Breast epithelium (tissue), 4 donors: Measurements from ENCODE around the gene AEBP2. TPM values are rescaled to one million over a fixed set of nuclear protein-coding genes. Genes with fewer than 3 reads are reported as not detected.
"Not testable (repeated sequence)": the region's sequence is repeated elsewhere in the genome, so short reads cannot be mapped to it uniquely, and the experiment has no call there.

Experiments
- DNase-seq, 2 donors: peaks; one replicate each; pipeline ENCODE4 v3.0.0-alpha.2; 2019; ENCODE audit warnings: low spot score in 2 of 2
- H3K27ac ChIP-seq, 2 donors: fragments of 200-600 bp; sonication (generic) in 1 of 2; one replicate each; pipeline ENCODE4 v1.5.1; 2016 to 2019; ENCODE audit warnings: mild to moderate bottlenecking in 1 of 2
- H3K27me3 ChIP-seq, 2 donors: fragments of 200-600 bp; sonication (generic) in 1 of 2; one replicate each; pipeline versions ENCODE4 v1.5.1 to v1.6.0; 2017 to 2019; ENCODE audit warnings: control low read depth in 1 of 2, mild to moderate bottlenecking in 1 of 2
- H3K36me3 ChIP-seq: fragments of 200-600 bp; one replicate; pipeline ENCODE4 v1.5.1; 2019
- H3K4me1 ChIP-seq, 2 donors: fragments of 200-600 bp; sonication (generic); one replicate each; pipeline ENCODE4 v1.5.1; 2016 to 2019; ENCODE audit warnings: control low read depth in 1 of 2
- H3K4me3 ChIP-seq, 3 donors: fragments of 200-600 bp; sonication (generic); 1 replicate in 2 of 3; 2 replicates in 1 of 3; pipeline ENCODE4 v1.5.1; 2016 to 2019; ENCODE audit warnings: mild to moderate bottlenecking in 3 of 3, moderate library complexity in 2 of 3
- H3K9me3 ChIP-seq, 2 donors: fragments of 200-600 bp; sonication (generic) in 1 of 2; one replicate each; pipeline ENCODE4 v1.5.1; 2016 to 2019; ENCODE audit warnings: control low read depth in 1 of 2
- POLR2A ChIP-seq: fragments of 450-650 bp; IDR thresholded peaks from one replicate; pipeline ENCODE4 v1.6.1; 2016; ENCODE audit warnings: antibody characterized with exemption, mild to moderate bottlenecking, moderate library complexity
- POLR2AphosphoS5 ChIP-seq, 3 donors: sonication (generic); formaldehyde crosslinking; IDR thresholded peaks; one replicate each; pipeline ENCODE4 v1.6.1; 2017; ENCODE audit warnings: antibody characterized with exemption in 3 of 3
- intact Hi-C: fragments of 100-400 bp; cut with DNase I; formaldehyde crosslinking; loops from one replicate; pipeline ENCODE4 v1.15.1; 2023; ENCODE audit warnings: low total_unique reads
- total RNA-seq, 3 donors: library from RNA; depleted of rRNA; stranded (reverse); fragments of >200 nt; gene quantifications; one replicate each; pipeline ENCODE4 v1.1.0, GENCODE V29; 2016
- TF ChIP-seq, protein P1 (sequence below), 3 donors: fragments of 450-650 bp; IDR thresholded peaks; one replicate each; pipeline ENCODE4 v1.5.1; 2016 to 2017; ENCODE audit warnings: antibody characterized with exemption in 3 of 3, mild to moderate bottlenecking in 3 of 3, moderate library complexity in 3 of 3

Gene AEBP2
- total RNA-seq, 3 donors from 2014 or later: 38.2 to 50.3 (median 42.0) TPM

GRCh38 chr12:19398376-19399363 is 40.6 kb upstream of the AEBP2 start:
- Histone ChIP-seq H3K36me3 (no peaks in the 10 kb centered on the region), H3K27me3 (no peaks in the 10 kb centered on the region)

DNA sequence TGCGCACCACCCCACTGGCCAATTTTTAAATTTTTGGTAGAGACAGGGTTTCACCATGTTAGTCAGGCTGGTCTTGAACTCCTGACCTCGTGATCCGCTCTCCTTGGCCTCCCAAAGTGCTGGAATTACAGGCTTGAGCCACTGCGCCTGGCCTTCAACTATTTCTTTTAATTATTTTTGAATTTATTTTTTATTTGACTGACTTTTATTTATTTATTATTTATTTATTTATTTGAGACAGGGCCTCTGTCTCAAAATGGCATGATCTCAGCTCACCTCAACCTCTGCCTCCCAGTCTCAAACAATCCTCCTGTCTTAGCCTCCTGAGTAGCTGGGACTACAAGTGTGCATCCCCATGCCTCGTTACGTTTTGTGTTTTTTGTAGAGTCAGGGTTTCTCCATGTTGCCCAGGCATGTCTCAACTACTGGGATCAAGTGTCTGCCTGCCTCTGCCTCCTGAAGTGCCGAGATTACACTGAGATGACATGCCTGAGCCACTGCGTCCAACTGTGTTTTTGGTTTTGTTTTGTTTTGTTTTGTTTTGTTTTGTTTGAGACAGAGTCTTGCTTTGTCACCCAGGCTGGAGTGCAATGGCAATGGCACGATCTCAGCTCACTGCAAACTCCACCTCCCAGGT is 38.5 kb upstream of the AEBP2 start:
- H3K36me3 ChIP-seq, H3K27me3 ChIP-seq, H3K9me3 ChIP-seq, H3K4me1 ChIP-seq, H3K27ac ChIP-seq, intact Hi-C loops, H3K4me3 ChIP-seq, DNase-seq: not testable (repeated sequence)

More at GRCh38 chr12:19398376-19399363, 40.6 kb upstream of the AEBP2 start:
- H3K4me3 ChIP-seq: no peak overlapping the region
- no peak overlapping the region for H3K27ac ChIP-seq
- H3K9me3 ChIP-seq: no peaks in the 10 kb centered on the region
- H3K4me1 ChIP-seq: no peaks in the 10 kb centered on the region
- TF ChIP-seq POLR2A: no peak
- TF ChIP-seq POLR2AphosphoS5 (IDR thresholded peaks at IDR 0.05): no peak
- TF ChIP-seq, protein P1, sequence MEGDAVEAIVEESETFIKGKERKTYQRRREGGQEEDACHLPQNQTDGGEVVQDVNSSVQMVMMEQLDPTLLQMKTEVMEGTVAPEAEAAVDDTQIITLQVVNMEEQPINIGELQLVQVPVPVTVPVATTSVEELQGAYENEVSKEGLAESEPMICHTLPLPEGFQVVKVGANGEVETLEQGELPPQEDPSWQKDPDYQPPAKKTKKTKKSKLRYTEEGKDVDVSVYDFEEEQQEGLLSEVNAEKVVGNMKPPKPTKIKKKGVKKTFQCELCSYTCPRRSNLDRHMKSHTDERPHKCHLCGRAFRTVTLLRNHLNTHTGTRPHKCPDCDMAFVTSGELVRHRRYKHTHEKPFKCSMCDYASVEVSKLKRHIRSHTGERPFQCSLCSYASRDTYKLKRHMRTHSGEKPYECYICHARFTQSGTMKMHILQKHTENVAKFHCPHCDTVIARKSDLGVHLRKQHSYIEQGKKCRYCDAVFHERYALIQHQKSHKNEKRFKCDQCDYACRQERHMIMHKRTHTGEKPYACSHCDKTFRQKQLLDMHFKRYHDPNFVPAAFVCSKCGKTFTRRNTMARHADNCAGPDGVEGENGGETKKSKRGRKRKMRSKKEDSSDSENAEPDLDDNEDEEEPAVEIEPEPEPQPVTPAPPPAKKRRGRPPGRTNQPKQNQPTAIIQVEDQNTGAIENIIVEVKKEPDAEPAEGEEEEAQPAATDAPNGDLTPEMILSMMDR (IDR thresholded peaks at IDR 0.05): no peak
- DNase-seq: no peak
- intact Hi-C loops: no loop called here

GRCh38 chr12:19402211-19402610 is 37.1 kb upstream of the AEBP2 start:
- H3K27ac ChIP-seq: no peak overlapping the region
- no peaks in the 10 kb centered on the region for H3K27me3 ChIP-seq
- H3K4me1 ChIP-seq: no peaks in the 10 kb centered on the region
- no peak for TF ChIP-seq POLR2AphosphoS5 (IDR thresholded peaks at IDR 0.05)
- TF ChIP-seq, protein P1 (IDR thresholded peaks at IDR 0.05): no peak
- TF ChIP-seq POLR2A: no peak
- H3K9me3 ChIP-seq: no peaks in the 10 kb centered on the region
- DNase-seq: no peak
- no peaks in the 10 kb centered on the region for H3K36me3 ChIP-seq
- H3K4me3 ChIP-seq: no peak overlapping the region
- intact Hi-C loops: no loop called here

- DNase-seq: no peak
- Histone ChIP-seq H3K9me3 (no peaks in the 10 kb centered on the region), H3K27me3 (no peaks in the 10 kb centered on the region), H3K27ac (no peak overlapping the region), H3K4me1 (no peaks in the 10 kb centered on the region), H3K4me3 (no peak overlapping the region), H3K36me3 (no peaks in the 10 kb centered on the region)
- TF ChIP-seq POLR2AphosphoS5 (IDR thresholded peaks at IDR 0.05): no peak
- no peak for TF ChIP-seq POLR2A
- TF ChIP-seq, protein P1 (IDR thresholded peaks at IDR 0.05): no peak
- intact Hi-C loops: no loop called here
Measured at GRCh38 chr12:19402743-19403431, 36.4 kb upstream of the AEBP2 start.

- no peaks in the 10 kb centered on the region for H3K9me3 ChIP-seq
- H3K4me1 ChIP-seq: no peaks in the 10 kb centered on the region
- intact Hi-C loops: no loop called here
- DNase-seq: no peak
- H3K27me3 ChIP-seq: no peaks in the 10 kb centered on the region
- no peak overlapping the region for H3K27ac ChIP-seq
- H3K4me3 ChIP-seq: no peak overlapping the region
- H3K36me3 ChIP-seq: no peaks in the 10 kb centered on the region
- TF ChIP-seq, protein P1 (IDR thresholded peaks at IDR 0.05): no peak
- no peak for TF ChIP-seq POLR2AphosphoS5 (IDR thresholded peaks at IDR 0.05)
- no peak for TF ChIP-seq POLR2A
Measured at GRCh38 chr12:19404242-19404880, 34.9 kb upstream of the AEBP2 start.
